SK-N-SH (cell line): Measurements from ENCODE around the gene TTC16. TPM values are rescaled to one million over a fixed set of nuclear protein-coding genes. Genes with fewer than 3 reads are reported as not detected.

Experiments
- CTCF ChIA-PET: fragments of 300-600, 350-600 bp; formaldehyde crosslinking; extraction: SDS; loops from one replicate; lab custom pipeline; 2021; lab: Yijun Ruan, JAX
- POLR2A ChIA-PET: fragments of 350-600 bp; sonication (Branson Sonifier 250); formaldehyde crosslinking; extraction: SDS; loops from one replicate; lab custom pipeline; 2020; ENCODE audit warnings: antibody characterized with exemption, inconsistent platforms; lab: Yijun Ruan, JAX
- DNase-seq: peaks from one replicate; pipeline ENCODE4 v3.0.0; 2012
- H2AFZ ChIP-seq: fragments of 200-600 bp; sonication (generic); 2 replicates; pipeline ENCODE4 v1.8.1; 2016; ENCODE audit warnings: antibody characterized with exemption, mild to moderate bottlenecking, low read depth
- H3F3A ChIP-seq: fragments of 200-600 bp; sonication (generic); replicated peaks from 2 replicates; pipeline ENCODE3; 2016; ENCODE audit warnings: antibody characterized with exemption, mild to moderate bottlenecking; ENCODE audit not compliant: insufficient read depth
- H3K27ac ChIP-seq, 2 experiments: fragments of 200-500 bp in 1 of 2; fragments of 200-600 bp in 1 of 2; sonication (Bioruptor generic) in 1 of 2; sonication (generic), shearing (Covaris generic) in 1 of 2; 2 replicates each; pipeline versions ENCODE4 v1.5.1 to v1.6.1; 2014 to 2016; ENCODE audit warnings: low read depth in 2 of 2, inconsistent platforms in 1 of 2, low read length in 1 of 2, mild to moderate bottlenecking in 1 of 2, mixed read lengths in 1 of 2
- H3K27me3 ChIP-seq: fragments of 200-600 bp; sonication (generic), shearing (Covaris generic); 2 replicates; pipeline ENCODE4 v1.6.1; 2016; ENCODE audit warnings: mixed run types; ENCODE audit not compliant: insufficient read depth
- H3K36me3 ChIP-seq, 2 experiments: fragments of 200-500 bp in 1 of 2; fragments of 200-600 bp in 1 of 2; sonication (Bioruptor generic) in 1 of 2; sonication (generic) in 1 of 2; replicated peaks in 1 of 2; 2 replicates each; pipeline versions ENCODE3 to v1.5.1; 2014 to 2016; ENCODE audit warnings: low read length in 1 of 2, mild to moderate bottlenecking in 1 of 2; ENCODE audit not compliant: insufficient read depth in 2 of 2, control insufficient read depth in 1 of 2
- H3K4me1 ChIP-seq, 2 experiments: fragments of 200-500 bp in 1 of 2; fragments of 200-600 bp in 1 of 2; sonication (Bioruptor generic) in 1 of 2; sonication (generic), shearing (Covaris generic) in 1 of 2; 2 replicates each; pipeline versions ENCODE4 v1.5.1 to v1.6.1; 2014 to 2016; ENCODE audit warnings: low read depth in 1 of 2, low read length in 1 of 2, mixed run types in 1 of 2; ENCODE audit not compliant: insufficient read depth in 2 of 2, control insufficient read depth in 1 of 2
- H3K4me2 ChIP-seq: fragments of 200-600 bp; sonication (generic), shearing (Covaris generic); 2 replicates; pipeline ENCODE4 v1.6.1; 2017; ENCODE audit warnings: mixed run types
- H3K4me3 ChIP-seq, 2 experiments: fragments of 200-500 bp in 1 of 2; fragments of 200-600 bp in 1 of 2; sonication (Bioruptor generic) in 1 of 2; sonication (generic), shearing (Covaris generic) in 1 of 2; 2 replicates each; pipeline versions ENCODE4 v1.5.1 to v1.8.1; 2014 to 2016; ENCODE audit warnings: low read depth in 2 of 2, inconsistent platforms in 1 of 2, low read length in 1 of 2, mild to moderate bottlenecking in 1 of 2, mixed read lengths in 1 of 2, moderate library complexity in 1 of 2
- H3K79me2 ChIP-seq: fragments of 200-600 bp; sonication (generic); 2 replicates; pipeline ENCODE4 v1.8.1; 2017; ENCODE audit warnings: mild to moderate bottlenecking; ENCODE audit not compliant: insufficient read depth
- H3K9ac ChIP-seq: fragments of 200-600 bp; sonication (generic); 2 replicates; pipeline ENCODE4 v1.6.1; 2017; ENCODE audit warnings: mixed run types
- H3K9me2 ChIP-seq: fragments of 200-600 bp; sonication (generic); 2 replicates; pipeline ENCODE4 v1.6.1; 2017; ENCODE audit warnings: mixed run types
- H3K9me3 ChIP-seq: fragments of 200-600 bp; sonication (generic); 2 replicates; pipeline ENCODE4 v1.6.1; 2017; ENCODE audit warnings: mixed run types, mild to moderate bottlenecking, moderate library complexity
- H4K20me1 ChIP-seq: fragments of 200-600 bp; sonication (generic); 2 replicates; pipeline ENCODE4 v1.6.1; 2017; ENCODE audit warnings: mild to moderate bottlenecking, mixed run types; ENCODE audit not compliant: insufficient read depth
- CHD2 ChIP-seq: fragments of 150-350 bp; IDR thresholded peaks from 2 replicates; pipeline ENCODE4 v1.6.1; 2018; ENCODE audit warnings: low read length; ENCODE audit not compliant: partially characterized antibody
- CTCF ChIP-seq: fragments of 200-600 bp; sonication (generic); IDR thresholded peaks from 2 replicates; pipeline ENCODE4 v1.6.1; 2017; ENCODE audit warnings: antibody characterized with exemption, mild to moderate bottlenecking, moderate library complexity
- ELF1 ChIP-seq: IDR thresholded peaks from 2 replicates; pipeline ENCODE4 v1.4.0; 2012
- EP300 ChIP-seq, 2 experiments: IDR thresholded peaks; 2 replicates each; pipeline versions ENCODE4 v1.4.0 to v1.6.1; 2012; ENCODE audit warnings: borderline replicate concordance in 1 of 2, low read depth in 1 of 2, low read length in 1 of 2
- FOXM1 ChIP-seq: IDR thresholded peaks from 2 replicates; pipeline ENCODE4 v1.4.0; 2012; ENCODE audit warnings: low read depth, mild to moderate bottlenecking
- IRF3 ChIP-seq: fragments of 150-350 bp; IDR thresholded peaks from 2 replicates; pipeline ENCODE4 v1.6.1; 2016; ENCODE audit warnings: mild to moderate bottlenecking, low read depth, low read length
- MAX ChIP-seq: IDR thresholded peaks from 2 replicates; pipeline ENCODE4 v1.4.0; 2012; ENCODE audit warnings: low read depth
- PBX3 ChIP-seq: IDR thresholded peaks from 2 replicates; pipeline ENCODE4; 2012
- REST ChIP-seq: IDR thresholded peaks from 2 replicates; pipeline ENCODE4 v1.6.1; 2012; ENCODE audit warnings: mild to moderate bottlenecking, low read depth, low read length, moderate library complexity
- RFX5 ChIP-seq: IDR thresholded peaks from 2 replicates; pipeline ENCODE4 v1.6.1; 2012; ENCODE audit warnings: mild to moderate bottlenecking, improper control_type of control experiment, low read length
- SIN3A ChIP-seq: IDR thresholded peaks from 2 replicates; pipeline ENCODE4 v1.6.1; 2012; ENCODE audit warnings: low read depth, mild to moderate bottlenecking, low read length, moderate library complexity, borderline replicate concordance
- SMC3 ChIP-seq: IDR thresholded peaks from 2 replicates; pipeline ENCODE4 v1.6.1; 2012; ENCODE audit warnings: low read depth, low read length, improper control_type of control experiment
- TEAD4 ChIP-seq: IDR thresholded peaks from 2 replicates; pipeline ENCODE4 v1.4.0; 2012; ENCODE audit warnings: mild to moderate bottlenecking, borderline replicate concordance; ENCODE audit not compliant: insufficient read depth
- whole genome bisulfite sequencing: methylation state at CpG from one replicate; pipeline ENCODE4 v1.1.6; 2017; ENCODE audit warnings: low lambda C conversion rate; 5-methylcytosine and 5-hydroxymethylcytosine counted together
- polyA plus RNA-seq, 3 experiments: library from polyadenylated mRNA; depleted of rRNA; stranded (reverse); fragments of >200 nt; gene quantifications; 2 replicates each; pipeline ENCODE4 v1.2.3, GENCODE V29; 2012

TTC16 gene
- polyA plus RNA-seq, 1 of the 3 experiments (the other 2 are of a cell fraction) = 0.05 TPM

GRCh38 chr9:127720031-127720864 lies 4.4 kb downstream of the TTC16 start:
- POLR2A ChIA-PET = interaction anchor here (0.8 kb wide), 1 partner anchor 11 kb away, joined by 3 read pairs; no protein-coding TSS in a partner anchor
- CTCF ChIA-PET = interaction anchor here (1.2 to 1.4 kb wide), 2 partner anchors 14 to 134 kb away, joined by 3 to 5 read pairs; partner anchors contain the start of gene TOR2A
- peaks cover 3% of the 10 kb centered on the region for H3F3A ChIP-seq
- no peak overlapping the region for H3K4me3 ChIP-seq
- TF ChIP-seq EP300 (IDR thresholded peaks at IDR 0.05; ENCODE audit: borderline replicate concordance in 1 of 2, low read depth in 1 of 2, low read length in 1 of 2) (no peak), IRF3 (no peak), CTCF (no peak), ELF1 (no peak), SMC3 (no peak), MAX (no peak), CHD2 (no peak), PBX3 (no peak), RFX5 (no peak), REST (no peak), TEAD4 (no peak), SIN3A (no peak), FOXM1 (no peak)
- TF ChIP-seq, all 33 proteins: peak for 0
- no peak overlapping the region for H3K9ac ChIP-seq
- H3K79me2 ChIP-seq = peaks cover under 1% of the 10 kb centered on the region; the same call in 1 of the 2 replicates
- no peak overlapping the region for H3K4me2 ChIP-seq
- 100% methylated on average over 7 of the region's 12 CpGs for WGBS
- DNase-seq = no peak
- H3K9me3 ChIP-seq = no peaks in the 10 kb centered on the region
- H4K20me1 ChIP-seq = no peaks in the 10 kb centered on the region
- no peaks in the 10 kb centered on the region for H3K36me3 ChIP-seq
- H3K27ac ChIP-seq = no peak overlapping the region
- no peaks in the 10 kb centered on the region for H3K27me3 ChIP-seq
- H2AFZ ChIP-seq = no peak overlapping the region
- H3K4me1 ChIP-seq = peaks cover 0 to 15% of the 10 kb centered on the region in 2 experiments; a peak in 1 of 4 replicates
- no peaks in the 10 kb centered on the region for H3K9me2 ChIP-seq
